ENCODE results near the gene NES. TPM values are rescaled to one million over a fixed set of nuclear protein-coding genes. Genes with fewer than 3 reads are reported as not detected.
A peak's percentile ranks its signal among the peaks of the same experiment; 100 is the strongest.

The NES gene
- total RNA-seq, 2 donors from 2014 or later: not detected

DNA sequence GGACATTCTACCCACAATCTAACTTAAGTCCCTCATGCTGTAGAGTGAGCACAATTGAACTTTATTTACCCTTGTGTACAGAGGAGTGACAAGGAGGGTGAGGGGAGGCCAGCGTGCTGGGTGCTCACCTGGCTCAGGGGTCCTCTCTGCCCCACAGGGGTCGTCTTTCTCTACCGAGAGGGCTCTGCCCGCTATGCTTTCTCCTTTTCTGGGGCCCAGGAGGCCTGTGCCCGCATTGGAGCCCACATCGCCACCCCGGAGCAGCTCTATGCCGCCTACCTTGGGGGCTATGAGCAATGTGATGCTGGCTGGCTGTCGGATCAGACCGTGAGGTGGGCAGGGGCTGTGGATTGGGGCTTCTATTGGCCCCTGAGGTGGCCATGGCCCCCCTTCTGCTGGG, 29.9 kb downstream of the NES start:
- ATAC-seq (no peak), DNase-seq (ENCODE audit: low spot score) (no peak)
- Mint-ChIP-seq H3K36me3 (no peaks in the 10 kb centered on the region), H3K4me3 (no peak overlapping the region), H3K9me3 (peaks cover 4% of the 10 kb centered on the region), H3K27ac (no peak overlapping the region), H3K4me1 (ENCODE audit: low read depth in 2 of 2) (peaks cover 14 to 17% of the 10 kb centered on the region in 2 donors), H3K27me3 (peaks cover 51 to 59% of the 10 kb centered on the region in 2 donors)

GRCh38 chr1:156646738-156647211, 30.4 kb downstream of the NES start:
- Mint-ChIP-seq H3K9me3 (peaks cover 4% of the 10 kb centered on the region), H3K27ac (no peak overlapping the region), H3K4me1 (ENCODE audit: low read depth in 2 of 2) (peaks cover 16 to 18% of the 10 kb centered on the region in 2 donors), H3K4me3 (no peak overlapping the region), H3K36me3 (no peaks in the 10 kb centered on the region), H3K27me3 (peaks cover 48 to 56% of the 10 kb centered on the region in 2 donors)
- ATAC-seq: no peak
- DNase-seq (ENCODE audit: low spot score): no peak

DNA sequence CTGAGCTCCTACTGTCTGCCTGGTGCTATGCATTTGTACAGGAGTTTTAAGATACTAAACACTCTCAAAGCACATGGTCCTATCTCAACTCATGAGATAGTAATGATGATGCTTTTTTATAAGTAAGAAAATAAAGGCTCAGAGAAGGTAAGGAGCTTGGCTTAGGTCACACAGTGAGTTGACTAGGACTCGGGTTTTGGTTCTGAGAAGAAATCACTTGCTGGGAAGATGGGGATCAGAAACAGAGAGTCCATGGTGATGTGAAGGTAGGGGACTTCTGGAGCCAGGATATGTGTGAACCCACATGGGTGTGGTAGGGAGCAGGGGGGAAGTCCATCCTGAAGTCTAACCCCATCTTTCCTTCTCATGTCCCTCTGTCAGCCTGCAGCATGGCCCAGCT, 31.5 kb downstream of the NES start:
- Mint-ChIP-seq H3K27me3 (peaks cover 51 to 63% of the 10 kb centered on the region in 2 donors), H3K36me3 (no peaks in the 10 kb centered on the region), H3K4me1 (ENCODE audit: low read depth in 2 of 2) (peaks cover 24 to 26% of the 10 kb centered on the region in 2 donors), H3K27ac (no peak overlapping the region), H3K4me3 (no peak overlapping the region), H3K9me3 (peaks cover 4% of the 10 kb centered on the region)
- DNase-seq (ENCODE audit: low spot score): no peak
- ATAC-seq: no peak

- peaks cover 4% of the 10 kb centered on the region for H3K9me3 Mint-ChIP-seq
- ATAC-seq: no peak
- no peaks in the 10 kb centered on the region for H3K36me3 Mint-ChIP-seq
- peaks cover 57 to 65% of the 10 kb centered on the region in 2 donors for H3K27me3 Mint-ChIP-seq
- no peak overlapping the region for H3K27ac Mint-ChIP-seq
- no peak for DNase-seq (ENCODE audit: low spot score)
- peaks cover 25 to 27% of the 10 kb centered on the region in 2 donors for H3K4me1 Mint-ChIP-seq (ENCODE audit: low read depth in 2 of 2)
- H3K4me3 Mint-ChIP-seq: no peak overlapping the region
Observed at GRCh38 chr1:156645056-156645455, 32.2 kb downstream of the NES start.

- H3K27me3 Mint-ChIP-seq: peaks cover 61 to 63% of the 10 kb centered on the region in 2 donors
- no peak overlapping the region for H3K27ac Mint-ChIP-seq
- peaks cover 4% of the 10 kb centered on the region for H3K9me3 Mint-ChIP-seq
- no peak overlapping the region for H3K4me3 Mint-ChIP-seq
- H3K4me1 Mint-ChIP-seq (ENCODE audit: low read depth in 2 of 2): peaks cover 25 to 27% of the 10 kb centered on the region in 2 donors
- DNase-seq (ENCODE audit: low spot score) (no peak), ATAC-seq (no peak)
- H3K36me3 Mint-ChIP-seq: no peaks in the 10 kb centered on the region
Observed at GRCh38 chr1:156644640-156645039, 32.6 kb downstream of the NES start.

GRCh38 chr1:156644146-156644545, 33.1 kb downstream of the NES start:
- Mint-ChIP-seq H3K36me3 (no peaks in the 10 kb centered on the region), H3K4me1 (ENCODE audit: low read depth in 2 of 2) (peaks cover 25 to 27% of the 10 kb centered on the region in 2 donors), H3K9me3 (peaks cover 4% of the 10 kb centered on the region), H3K27me3 (peaks cover 63 to 66% of the 10 kb centered on the region in 2 donors), H3K27ac (no peak overlapping the region), H3K4me3 (no peak overlapping the region)
- ATAC-seq (no peak), DNase-seq (ENCODE audit: low spot score) (no peak)

DNA sequence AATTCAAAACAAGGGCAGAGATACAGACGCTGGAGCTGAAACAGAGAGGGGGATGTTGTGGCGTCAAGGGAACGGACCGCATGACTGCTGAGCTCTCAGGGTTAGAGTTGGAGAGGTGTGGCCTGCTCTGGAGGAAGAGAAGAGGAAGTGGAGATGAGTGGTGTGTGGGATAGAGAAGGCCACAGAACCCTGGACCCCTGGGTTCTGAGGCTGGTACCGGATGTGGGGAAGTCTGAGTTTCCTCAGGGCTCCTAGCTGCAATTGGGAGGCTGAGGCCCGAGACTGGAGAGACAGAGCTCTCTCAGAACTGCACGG, 33.5 kb downstream of the NES start:
- Mint-ChIP-seq H3K27ac (no peak overlapping the region), H3K9me3 (peaks cover 4% of the 10 kb centered on the region), H3K36me3 (no peaks in the 10 kb centered on the region), H3K4me1 (ENCODE audit: low read depth in 2 of 2) (peaks cover 25 to 27% of the 10 kb centered on the region in 2 donors), H3K4me3 (peak overlapping the region; percentile 4), H3K27me3 (peaks cover 60 to 69% of the 10 kb centered on the region in 2 donors)
- ATAC-seq (peak; percentile 73 to 85), DNase-seq (ENCODE audit: low spot score) (no peak)

DNA sequence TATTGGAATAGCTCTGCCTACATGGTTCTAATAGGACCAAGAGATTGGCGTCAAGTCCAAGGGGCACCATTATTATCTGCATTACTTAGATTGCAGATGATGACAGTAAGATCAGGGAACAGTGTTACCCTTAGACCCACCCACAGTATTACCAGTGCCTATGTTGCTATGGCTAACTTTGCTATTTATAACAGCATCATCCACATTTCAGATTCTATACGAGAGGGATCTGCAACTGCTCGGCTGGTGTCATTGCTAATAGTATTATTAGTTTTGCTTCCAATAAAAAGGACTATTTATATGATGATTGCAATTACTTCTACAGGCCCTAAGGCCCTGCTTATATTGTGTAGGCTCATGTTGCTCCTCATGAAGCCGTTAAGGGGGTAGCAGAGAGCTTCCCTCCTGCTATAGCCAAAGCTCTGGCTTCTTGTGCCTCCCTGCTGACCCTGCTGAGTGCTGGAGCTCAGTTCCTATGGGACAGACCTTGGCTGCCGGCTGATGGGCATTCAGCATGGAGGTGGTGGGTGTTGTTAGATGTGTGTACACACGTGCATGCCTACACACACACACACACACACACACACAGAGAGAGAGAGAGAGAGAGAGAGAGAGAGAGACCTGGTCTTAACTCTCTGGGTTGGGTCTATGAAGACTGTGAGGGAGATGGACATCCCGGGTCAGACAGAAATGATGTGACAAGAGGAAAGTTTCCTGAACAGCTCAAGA, 34.0 kb downstream of the NES start:
- Mint-ChIP-seq H3K9me3 (peaks cover 4% of the 10 kb centered on the region), H3K27ac (no peak overlapping the region), H3K4me3 (peak overlapping the region; percentile 45), H3K27me3 (peaks cover 62 to 69% of the 10 kb centered on the region in 2 donors), H3K4me1 (ENCODE audit: low read depth in 2 of 2) (peaks cover 25 to 27% of the 10 kb centered on the region in 2 donors), H3K36me3 (no peaks in the 10 kb centered on the region)
- DNase-seq (ENCODE audit: low spot score): no peak
- ATAC-seq: no peak

- peaks cover 4% of the 10 kb centered on the region for H3K9me3 Mint-ChIP-seq
Observed at GRCh38 chr1:156642265-156643048, 34.8 kb downstream of the NES start.

GRCh38 chr1:156641761-156642264, 35.4 kb downstream of the NES start, which contains the start of gene BCAN:
Gene BCAN, plus strand, starts transcription at chr1:156642117. Its CDS starts 3,938 bp downstream, at chr1:156646055.
- ATAC-seq (peak; percentile 34 to 46), DNase-seq (ENCODE audit: low spot score) (no peak)
- H3K4me3 Mint-ChIP-seq: peak within 1 kb of the TSS; percentile 45
- no peaks in the 10 kb centered on the region for H3K36me3 Mint-ChIP-seq
- H3K4me1 Mint-ChIP-seq (ENCODE audit: low read depth in 2 of 2): peaks cover 25 to 27% of the 10 kb centered on the region in 2 donors
- H3K27me3 Mint-ChIP-seq: peaks cover 59 to 69% of the 10 kb centered on the region in 2 donors
- peaks cover 4% of the 10 kb centered on the region for H3K9me3 Mint-ChIP-seq
- H3K27ac Mint-ChIP-seq: no peak within 1 kb of the TSS

More at GRCh38 chr1:156642265-156643048, 34.8 kb downstream of the NES start:
- H3K36me3 Mint-ChIP-seq: no peaks in the 10 kb centered on the region
- peaks cover 25 to 27% of the 10 kb centered on the region in 2 donors for H3K4me1 Mint-ChIP-seq (ENCODE audit: low read depth in 2 of 2)
- ATAC-seq (no peak), DNase-seq (ENCODE audit: low spot score) (no peak)
- H3K4me3 Mint-ChIP-seq: peak overlapping the region; percentile 45
- no peak overlapping the region for H3K27ac Mint-ChIP-seq
- H3K27me3 Mint-ChIP-seq: peaks cover 61 to 69% of the 10 kb centered on the region in 2 donors

- H3K9me3 Mint-ChIP-seq: peaks cover 4% of the 10 kb centered on the region
- peak overlapping the region; percentile 45 for H3K4me3 Mint-ChIP-seq
- H3K4me1 Mint-ChIP-seq (ENCODE audit: low read depth in 2 of 2): peaks cover 25 to 27% of the 10 kb centered on the region in 2 donors
- no peak for DNase-seq (ENCODE audit: low spot score)
- H3K36me3 Mint-ChIP-seq: no peaks in the 10 kb centered on the region
- no peak overlapping the region for H3K27ac Mint-ChIP-seq
- peaks cover 60 to 71% of the 10 kb centered on the region in 2 donors for H3K27me3 Mint-ChIP-seq
- no peak for ATAC-seq
Observed at GRCh38 chr1:156640842-156641706, 36.1 kb downstream of the NES start.

DNA sequence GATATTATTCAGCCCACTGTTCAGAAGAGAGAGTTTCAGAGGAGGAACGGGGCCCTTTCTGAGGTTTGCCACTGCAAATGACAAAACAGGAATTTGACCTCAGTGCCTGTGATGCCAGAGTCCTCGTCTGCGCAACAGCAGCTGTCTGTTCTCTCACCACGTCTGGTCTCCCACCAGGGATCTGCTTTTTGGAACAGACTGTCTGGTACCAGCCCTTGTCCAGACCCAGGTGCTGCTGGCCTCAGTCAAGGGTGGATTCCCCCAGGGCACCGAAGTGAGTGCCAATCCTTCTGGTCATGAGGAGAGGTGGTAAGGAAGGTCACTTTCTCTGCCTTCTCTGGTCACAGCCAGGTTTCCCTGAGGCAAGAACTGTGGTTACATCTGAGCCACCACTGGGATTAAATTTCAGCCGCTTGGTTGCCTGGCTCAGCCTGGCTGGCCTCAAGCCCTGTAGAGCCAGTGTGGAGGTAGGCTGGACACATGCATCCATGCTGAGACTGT, 37.6 kb downstream of the NES start:
- DNase-seq (ENCODE audit: low spot score) (no peak), ATAC-seq (no peak)
- peaks cover 23 to 25% of the 10 kb centered on the region in 2 donors for H3K4me1 Mint-ChIP-seq (ENCODE audit: low read depth in 2 of 2)
- H3K9me3 Mint-ChIP-seq: peaks cover 4% of the 10 kb centered on the region
- no peak overlapping the region for H3K4me3 Mint-ChIP-seq
- H3K27me3 Mint-ChIP-seq: peaks cover 51 to 65% of the 10 kb centered on the region in 2 donors
- no peak overlapping the region for H3K27ac Mint-ChIP-seq
- no peaks in the 10 kb centered on the region for H3K36me3 Mint-ChIP-seq
